Neutrophil (primary cell): ENCODE results near the gene VHLL.
A peak's percentile ranks its signal among the peaks of the same experiment; 100 is the strongest.

Experiments
- H3K27ac ChIP-seq: fragments of 200-600 bp; sonication (generic); 2 replicates; pipeline ENCODE4 v1.5.1; 2016; ENCODE audit warnings: mild to moderate bottlenecking, moderate library complexity
- H3K27me3 ChIP-seq: fragments of 200-600 bp; sonication (generic); 2 replicates; pipeline ENCODE4 v1.6.0; 2016; ENCODE audit warnings: mild to moderate bottlenecking
- H3K36me3 ChIP-seq: fragments of 200-600 bp; sonication (generic); 2 replicates; pipeline ENCODE4 v1.5.1; 2017
- H3K4me1 ChIP-seq, 2 experiments: fragments of 200-600 bp in 1 of 2; sonication (generic) in 1 of 2; 1 replicate in 1 of 2; 2 replicates in 1 of 2; pipeline versions ENCODE4 v1.5.1 to v1.6.1; 2013 to 2016; ENCODE audit warnings: low read depth in 1 of 2, low read length in 1 of 2, mild to moderate bottlenecking in 1 of 2, moderate library complexity in 1 of 2; ENCODE audit not compliant: control insufficient read depth in 1 of 2, insufficient read depth in 1 of 2
- H3K4me3 ChIP-seq, 2 experiments: fragments of 200-600 bp in 1 of 2; sonication (generic) in 1 of 2; 1 replicate in 1 of 2; 2 replicates in 1 of 2; pipeline ENCODE4 v1.5.1; 2013 to 2016; ENCODE audit warnings: low read depth in 1 of 2, low read length in 1 of 2, mild to moderate bottlenecking in 1 of 2, moderate library complexity in 1 of 2
- H3K9me3 ChIP-seq: fragments of 200-600 bp; sonication (generic); 2 replicates; pipeline ENCODE4 v1.5.1; 2016
- CTCF ChIP-seq: fragments of 200-600 bp; sonication (generic); IDR thresholded peaks from 2 replicates; pipeline ENCODE4 v1.5.1; 2016; ENCODE audit warnings: antibody characterized with exemption

VHLL gene

GRCh38 chr1:156262461-156263287 lies 36.4 kb downstream of the VHLL start:
- no peak for TF ChIP-seq CTCF
- Histone ChIP-seq H3K27ac (no peak overlapping the region), H3K4me1 (no peaks in the 10 kb centered on the region), H3K9me3 (no peaks in the 10 kb centered on the region), H3K36me3 (peaks cover 99% of the 10 kb centered on the region), H3K4me3 (no peak overlapping the region), H3K27me3 (no peaks in the 10 kb centered on the region)

GRCh38 chr1:156260896-156261295 lies 38.2 kb downstream of the VHLL start:
- H3K36me3 ChIP-seq, result peaks cover 99% of the 10 kb centered on the region
- no peak for TF ChIP-seq CTCF
- no peaks in the 10 kb centered on the region for H3K9me3 ChIP-seq
- H3K27me3 ChIP-seq, result no peaks in the 10 kb centered on the region
- no peak overlapping the region for H3K4me3 ChIP-seq
- H3K27ac ChIP-seq, result no peak overlapping the region
- H3K4me1 ChIP-seq, result no peaks in the 10 kb centered on the region

- Histone ChIP-seq H3K4me1 (no peaks in the 10 kb centered on the region), H3K9me3 (no peaks in the 10 kb centered on the region), H3K36me3 (peaks cover 99% of the 10 kb centered on the region), H3K27ac (no peak overlapping the region), H3K4me3 (no peak overlapping the region), H3K27me3 (no peaks in the 10 kb centered on the region)
- TF ChIP-seq CTCF, result no peak
Measured at GRCh38 chr1:156259805-156260204, 39.3 kb downstream of the VHLL start.

GRCh38 chr1:156258859-156259258 lies 40.2 kb downstream of the VHLL start:
- no peak for TF ChIP-seq CTCF
- Histone ChIP-seq H3K36me3 (peaks cover 100% of the 10 kb centered on the region), H3K4me3 (no peak overlapping the region), H3K27ac (no peak overlapping the region), H3K4me1 (no peaks in the 10 kb centered on the region), H3K27me3 (no peaks in the 10 kb centered on the region), H3K9me3 (no peaks in the 10 kb centered on the region)

- TF ChIP-seq CTCF, result no peak
- H3K4me1 ChIP-seq, result no peaks in the 10 kb centered on the region
- H3K36me3 ChIP-seq, result peaks cover 100% of the 10 kb centered on the region
- H3K9me3 ChIP-seq, result no peaks in the 10 kb centered on the region
- no peaks in the 10 kb centered on the region for H3K27me3 ChIP-seq
- peak overlapping the region; percentile 31 for H3K27ac ChIP-seq
- H3K4me3 ChIP-seq, result no peak overlapping the region
Measured at GRCh38 chr1:156257711-156258110, 41.4 kb downstream of the VHLL start.
